GM10248 (cell line): Measurements from ENCODE around the gene GPR17.

ENCODE experiments used
- CTCF ChIA-PET: fragments of 300-600 bp; sonication (Branson Sonifier 250); formaldehyde crosslinking; extraction: SDS; loops from one replicate; lab custom pipeline; 2021; ENCODE audit warnings: antibody characterized with exemption; lab: Yijun Ruan, JAX
- POLR2A ChIA-PET: fragments of 350-650 bp; sonication (Branson Sonifier 250); formaldehyde crosslinking; extraction: SDS; loops from one replicate; lab custom pipeline; 2020; ENCODE audit warnings: antibody characterized with exemption; lab: Yijun Ruan, JAX
- DNase-seq: peaks from one replicate; pipeline ENCODE4 v3.0.0; 2012; ENCODE audit errors: extremely low spot score
- TF ChIP-seq, protein P1 (sequence below): IDR thresholded peaks from 2 replicates; pipeline ENCODE4 v1.5.1; 2012; ENCODE audit warnings: mild to moderate bottlenecking, low read depth; ENCODE audit errors: extremely low read depth, missing control alignments, control extremely low read depth

GPR17 gene

GRCh38 chr2:127624756-127625571 is 21.0 kb upstream of the GPR17 start:
- TF ChIP-seq, protein P1, sequence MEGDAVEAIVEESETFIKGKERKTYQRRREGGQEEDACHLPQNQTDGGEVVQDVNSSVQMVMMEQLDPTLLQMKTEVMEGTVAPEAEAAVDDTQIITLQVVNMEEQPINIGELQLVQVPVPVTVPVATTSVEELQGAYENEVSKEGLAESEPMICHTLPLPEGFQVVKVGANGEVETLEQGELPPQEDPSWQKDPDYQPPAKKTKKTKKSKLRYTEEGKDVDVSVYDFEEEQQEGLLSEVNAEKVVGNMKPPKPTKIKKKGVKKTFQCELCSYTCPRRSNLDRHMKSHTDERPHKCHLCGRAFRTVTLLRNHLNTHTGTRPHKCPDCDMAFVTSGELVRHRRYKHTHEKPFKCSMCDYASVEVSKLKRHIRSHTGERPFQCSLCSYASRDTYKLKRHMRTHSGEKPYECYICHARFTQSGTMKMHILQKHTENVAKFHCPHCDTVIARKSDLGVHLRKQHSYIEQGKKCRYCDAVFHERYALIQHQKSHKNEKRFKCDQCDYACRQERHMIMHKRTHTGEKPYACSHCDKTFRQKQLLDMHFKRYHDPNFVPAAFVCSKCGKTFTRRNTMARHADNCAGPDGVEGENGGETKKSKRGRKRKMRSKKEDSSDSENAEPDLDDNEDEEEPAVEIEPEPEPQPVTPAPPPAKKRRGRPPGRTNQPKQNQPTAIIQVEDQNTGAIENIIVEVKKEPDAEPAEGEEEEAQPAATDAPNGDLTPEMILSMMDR = no peak
- DNase-seq = no peak
- ChIA-PET CTCF (interaction anchor here (3.1 kb wide), 1 partner anchor 34 kb away, joined by 9 read pairs; no protein-coding TSS in a partner anchor), POLR2A (no interaction called here)

DNA sequence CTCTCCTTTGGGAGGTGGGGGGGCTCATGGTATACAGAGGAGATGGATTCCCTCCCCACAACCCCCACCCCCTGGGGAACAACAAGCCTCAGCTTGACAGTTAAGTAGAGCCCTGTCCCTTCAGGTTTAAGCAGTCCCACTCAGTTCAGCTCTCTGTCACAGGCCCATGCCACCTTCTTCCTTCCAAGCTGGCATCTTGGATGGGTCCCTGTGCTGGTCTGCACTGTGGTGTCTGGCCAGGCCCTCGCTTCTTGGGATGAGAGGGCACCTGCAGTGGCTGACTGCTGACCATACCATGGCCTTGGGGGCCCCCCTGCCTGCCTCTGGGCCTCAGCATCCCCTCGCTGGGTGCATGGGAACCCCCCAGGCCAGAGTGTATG is 20.4 kb upstream of the GPR17 start:
- ChIA-PET POLR2A (no interaction called here), CTCF (interaction anchor here (3.1 kb wide), 1 partner anchor 34 kb away, joined by 9 read pairs; no protein-coding TSS in a partner anchor)
- TF ChIP-seq, protein P1 = no peak
- no peak for DNase-seq

DNA sequence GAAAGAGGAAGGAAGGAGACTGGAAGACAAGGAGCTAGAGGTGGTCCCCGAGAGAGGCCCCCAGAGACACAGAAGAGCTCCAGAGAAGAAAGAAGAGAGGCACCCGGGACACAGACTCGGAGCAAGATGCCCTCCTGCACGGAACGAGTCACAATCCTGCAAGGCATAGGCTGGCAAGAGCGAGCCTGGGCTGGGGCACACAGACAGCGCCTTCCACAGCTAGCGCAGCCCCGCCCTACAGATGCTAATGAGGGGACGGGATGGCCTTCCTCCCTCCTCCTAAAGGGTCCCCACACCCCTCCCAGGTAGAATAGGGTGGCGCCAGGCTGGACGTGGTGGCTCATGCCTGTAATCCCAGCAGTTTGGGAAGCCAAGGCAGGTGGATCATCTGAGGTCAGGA is 19.8 kb upstream of the GPR17 start:
- TF ChIP-seq, protein P1 = no peak
- DNase-seq = no peak
- CTCF ChIA-PET = interaction anchor here (1.3 to 3.1 kb wide), 2 partner anchors 24 to 35 kb away, joined by 3 to 9 read pairs; no protein-coding TSS in a partner anchor
- POLR2A ChIA-PET = no interaction called here

GRCh38 chr2:127626917-127627739 is 18.8 kb upstream of the GPR17 start:
- TF ChIP-seq, protein P1 = no peak
- no peak for DNase-seq
- ChIA-PET POLR2A (no interaction called here), CTCF (interaction anchor here (1.2 to 3.1 kb wide), 4 partner anchors 10 to 36 kb away, joined by 3 to 9 read pairs (median 4); no protein-coding TSS in a partner anchor)

DNA sequence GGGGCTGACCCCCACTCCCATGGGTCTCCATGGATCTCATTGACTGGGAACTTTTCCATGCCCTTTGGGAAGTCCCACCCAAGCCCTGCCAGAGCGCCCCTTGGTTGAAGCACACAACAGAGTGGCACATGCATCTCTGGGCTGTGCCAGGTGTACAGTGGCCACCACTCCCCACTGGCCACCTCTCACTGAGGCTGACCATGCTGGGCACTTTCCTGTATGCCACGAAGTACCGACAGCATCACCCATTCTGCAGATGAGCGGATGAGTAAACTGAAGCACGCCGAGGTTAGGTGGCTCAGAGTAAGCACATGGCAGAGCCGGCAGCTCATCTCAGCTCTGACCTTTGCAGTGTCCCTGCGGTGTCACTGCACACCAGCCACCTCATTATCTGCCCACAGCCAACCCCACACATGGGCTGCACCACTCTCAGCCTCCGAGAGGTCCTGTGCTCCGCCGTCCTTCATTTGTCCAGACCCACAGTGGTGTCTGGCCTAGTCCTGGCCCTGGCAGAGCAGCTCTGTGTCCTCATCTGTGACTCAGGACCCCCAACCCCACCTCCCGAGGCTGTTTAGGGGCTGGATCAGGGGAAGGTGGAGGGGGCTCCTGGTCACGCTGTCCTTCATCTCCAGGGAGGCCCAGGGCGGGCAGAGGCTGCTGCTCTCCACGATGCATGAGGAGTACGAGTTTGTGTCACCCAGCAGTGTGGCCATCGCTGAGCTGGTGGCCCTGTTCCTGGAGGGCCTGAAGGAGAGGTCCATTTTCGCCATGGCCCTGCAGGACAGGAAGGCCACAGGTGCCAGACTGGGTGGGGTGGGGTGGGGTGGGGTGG is 18.0 kb upstream of the GPR17 start:
- POLR2A ChIA-PET = no interaction called here
- TF ChIP-seq, protein P1 = no peak
- CTCF ChIA-PET = interaction anchor here (1.2 to 1.4 kb wide), 4 partner anchors 9 to 24 kb away, joined by 3 to 5 read pairs (median 4); no protein-coding TSS in a partner anchor
- no peak for DNase-seq
